Keratinocyte (primary cell): ENCODE measurements around the gene BABAM2. TPM values are rescaled to one million over a fixed set of nuclear protein-coding genes. Genes with fewer than 3 reads are reported as not detected.

Experiments
- DNase-seq: peaks from one replicate; pipeline ENCODE4 v3.0.0-alpha.2; 2011; ENCODE audit warnings: low read depth, missing footprints, low spot score
- FAIRE-seq: peaks from 2 replicates; lab custom pipeline; 2011; peaks lifted over from hg19 to GRCh38; lab: Jason Lieb, UNC
- H2AFZ ChIP-seq: 2 replicates; pipeline ENCODE4 v1.6.0; 2012; ENCODE audit warnings: low read length, control low read depth, inconsistent platforms; ENCODE audit not compliant: control insufficient read depth
- H3K27ac ChIP-seq: 2 replicates; pipeline ENCODE4 v1.5.1; 2011; ENCODE audit warnings: low read length; ENCODE audit not compliant: control insufficient read depth, insufficient read depth
- H3K27me3 ChIP-seq: 3 replicates; pipeline ENCODE4 v1.6.0; 2011; ENCODE audit warnings: low read length; ENCODE audit not compliant: control insufficient read depth, insufficient read depth; ENCODE audit errors: extremely low read depth
- H3K36me3 ChIP-seq, 2 experiments: 2 replicates in 1 of 2; 3 replicates in 1 of 2; pipeline ENCODE4 v1.5.1; 2011; ENCODE audit warnings: low read length in 2 of 2, mild to moderate bottlenecking in 1 of 2; ENCODE audit not compliant: control insufficient read depth in 2 of 2, insufficient read depth in 2 of 2; ENCODE audit errors: extremely low read depth in 1 of 2
- H3K4me1 ChIP-seq: 3 replicates; pipeline ENCODE4 v1.5.1; 2011; ENCODE audit warnings: low read length; ENCODE audit not compliant: control insufficient read depth, insufficient read depth; ENCODE audit errors: extremely low read depth
- H3K4me2 ChIP-seq: 3 replicates; pipeline ENCODE4 v1.6.0; 2011; ENCODE audit warnings: low read depth, low read length; ENCODE audit not compliant: control insufficient read depth, insufficient read depth; ENCODE audit errors: extremely low read depth
- H3K4me3 ChIP-seq, 3 experiments: fragments of 200-600 bp in 1 of 3; sonication (generic) in 1 of 3; 2 replicates in 2 of 3; 3 replicates in 1 of 3; pipeline ENCODE4 v1.5.1; 2011 to 2016; ENCODE audit warnings: low read length in 3 of 3, mild to moderate bottlenecking in 3 of 3, control low read depth in 2 of 3, inconsistent platforms in 1 of 3, low read depth in 1 of 3, mixed read lengths in 1 of 3, mixed run types in 1 of 3, moderate library complexity in 1 of 3; ENCODE audit not compliant: control insufficient read depth in 2 of 3, insufficient read depth in 2 of 3; ENCODE audit errors: extremely low read depth in 1 of 3
- H3K79me2 ChIP-seq: 2 replicates; pipeline ENCODE4 v1.6.0; 2012; ENCODE audit warnings: low read length; ENCODE audit not compliant: control insufficient read depth, insufficient read depth
- H3K9ac ChIP-seq: 3 replicates; pipeline ENCODE4 v1.6.0; 2011; ENCODE audit warnings: low read length; ENCODE audit not compliant: control insufficient read depth, insufficient read depth; ENCODE audit errors: extremely low read depth
- H3K9me1 ChIP-seq: 3 replicates; pipeline ENCODE4 v1.6.0; 2011; ENCODE audit warnings: low read length; ENCODE audit not compliant: control insufficient read depth, insufficient read depth; ENCODE audit errors: extremely low read depth
- H3K9me3 ChIP-seq: 2 replicates; pipeline ENCODE4 v1.5.1; 2012; ENCODE audit warnings: low read depth, low read length; ENCODE audit not compliant: control insufficient read depth
- H4K20me1 ChIP-seq: 3 replicates; pipeline ENCODE4 v1.6.0; 2011; ENCODE audit warnings: low read length; ENCODE audit not compliant: control insufficient read depth, insufficient read depth; ENCODE audit errors: extremely low read depth
- CTCF ChIP-seq, 3 experiments: IDR thresholded peaks in 1 of 3; conservative IDR thresholded peaks in 1 of 3; optimal IDR thresholded peaks in 1 of 3; 2 replicates in 2 of 3; 3 replicates in 1 of 3; pipeline versions ENCODE3 to v1.5.1; 2011; ENCODE audit warnings: low read length in 3 of 3, mild to moderate bottlenecking in 3 of 3, moderate library complexity in 2 of 3, control low read depth in 1 of 3, inconsistent platforms in 1 of 3; ENCODE audit not compliant: insufficient read depth in 2 of 3; ENCODE audit errors: extremely low read depth in 1 of 3
- EZH2 ChIP-seq: IDR thresholded peaks from one replicate; pipeline ENCODE4 v1.6.1; 2012; ENCODE audit warnings: inconsistent platforms, mild to moderate bottlenecking, low read length, moderate library complexity
- dilution Hi-C: fragments of 300-500 bp; cut with MboI; formaldehyde crosslinking; loops from one replicate; pipeline ENCODE4 v1.7.0; 2020; ENCODE audit warnings: low sequenced_read_pairs; ENCODE audit not compliant: extremely low pct_ligation_motif_present
- polyA plus RNA-seq, 5 experiments: library from polyadenylated mRNA; depleted of rRNA in 3 of 5; stranded (reverse) in 3 of 5; stranded (forward) in 1 of 5; unstranded in 1 of 5; fragments of >200 nt; gene quantifications; 1 replicate in 1 of 5; 2 replicates in 3 of 5; 3 replicates in 1 of 5; pipeline versions ENCODE4 v1.2.1 to v1.2.3, GENCODE V29; 2011 to 2012; ENCODE audit warnings: missing spikeins in 2 of 5, low read depth in 1 of 5, low replicate concordance in 1 of 5

BABAM2 gene
- polyA plus RNA-seq, 1 donor (not counting 4 experiments of a cell fraction or from before 2014, with no cell fraction given): 29.8 TPM

DNA sequence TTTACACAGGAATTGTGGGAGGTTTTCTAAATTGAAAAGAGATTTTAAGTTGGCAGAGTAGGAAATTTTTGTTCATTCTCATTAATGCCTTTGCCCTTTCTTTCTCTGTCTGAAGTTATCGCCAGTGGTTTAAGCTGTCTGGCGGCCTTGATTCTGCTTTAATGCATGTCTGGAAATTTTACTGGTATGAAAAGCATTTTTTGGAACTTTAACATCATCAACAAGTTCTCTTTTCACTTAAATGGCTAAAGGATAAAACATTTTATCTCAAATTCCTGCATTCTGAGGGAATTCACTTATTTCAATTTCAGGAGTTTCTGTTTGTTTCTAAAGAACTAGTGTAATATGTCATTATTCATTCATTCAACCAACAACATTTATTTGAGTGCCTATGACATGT lies 268.3 kb downstream of the BABAM2 start:
- DNase-seq (no peak), FAIRE-seq (no peak)
- no peak overlapping the region for H3K9ac ChIP-seq
- no peak overlapping the region for H2AFZ ChIP-seq
- H3K27ac ChIP-seq: no peak overlapping the region
- no peak overlapping the region for H3K4me3 ChIP-seq
- no peaks in the 10 kb centered on the region for H3K9me3 ChIP-seq
- no peaks in the 10 kb centered on the region for H3K27me3 ChIP-seq
- H3K79me2 ChIP-seq: no peaks in the 10 kb centered on the region
- H3K9me1 ChIP-seq: no peaks in the 10 kb centered on the region
- dilution Hi-C loops: no loop called here
- H3K4me2 ChIP-seq: no peak overlapping the region
- no peaks in the 10 kb centered on the region for H4K20me1 ChIP-seq
- peaks cover 0 to 3% of the 10 kb centered on the region in 2 experiments for H3K36me3 ChIP-seq
- TF ChIP-seq EZH2 (no peak), CTCF (optimal IDR thresholded peaks at IDR 0.05 in 1 of 3, IDR thresholded peaks at IDR 0.05 in 1 of 3, conservative IDR thresholded peaks at IDR 0.05 in 1 of 3; ENCODE audit: extremely low read depth in 1 of 3, insufficient read depth in 2 of 3, low read length in 3 of 3) (no peak)
- peaks cover 14% of the 10 kb centered on the region for H3K4me1 ChIP-seq

- Histone ChIP-seq H3K27me3 (no peaks in the 10 kb centered on the region), H3K4me3 (no peak overlapping the region), H3K9me1 (no peaks in the 10 kb centered on the region), H3K4me2 (peak overlapping the region; percentile 33), H2AFZ (no peak overlapping the region), H4K20me1 (no peaks in the 10 kb centered on the region), H3K4me1 (peaks cover 14% of the 10 kb centered on the region), H3K79me2 (no peaks in the 10 kb centered on the region), H3K27ac (peak overlapping the region; percentile 42), H3K9me3 (no peaks in the 10 kb centered on the region), H3K9ac (no peak overlapping the region), H3K36me3 (no peaks in the 10 kb centered on the region)
- no peak for TF ChIP-seq CTCF (optimal IDR thresholded peaks at IDR 0.05 in 1 of 3, IDR thresholded peaks at IDR 0.05 in 1 of 3, conservative IDR thresholded peaks at IDR 0.05 in 1 of 3; ENCODE audit: extremely low read depth in 1 of 3, insufficient read depth in 2 of 3, low read length in 3 of 3)
- no peak for TF ChIP-seq EZH2
- no peak for DNase-seq
- peak; percentile 58 for FAIRE-seq
- dilution Hi-C loops: no loop called here
Observed at GRCh38 chr2:28160986-28161425, 270.5 kb downstream of the BABAM2 start.
